Central memory CD4-positive, alpha-beta T cell (primary cell): Measurements from ENCODE around the gene PMVK.

Source experiments
- DNase-seq: peaks from one replicate; pipeline ENCODE4 v3.0.0; 2022

Gene PMVK

GRCh38 chr1:154966111-154966510, 29.6 kb upstream of the PMVK start:
- no peak for DNase-seq

DNA sequence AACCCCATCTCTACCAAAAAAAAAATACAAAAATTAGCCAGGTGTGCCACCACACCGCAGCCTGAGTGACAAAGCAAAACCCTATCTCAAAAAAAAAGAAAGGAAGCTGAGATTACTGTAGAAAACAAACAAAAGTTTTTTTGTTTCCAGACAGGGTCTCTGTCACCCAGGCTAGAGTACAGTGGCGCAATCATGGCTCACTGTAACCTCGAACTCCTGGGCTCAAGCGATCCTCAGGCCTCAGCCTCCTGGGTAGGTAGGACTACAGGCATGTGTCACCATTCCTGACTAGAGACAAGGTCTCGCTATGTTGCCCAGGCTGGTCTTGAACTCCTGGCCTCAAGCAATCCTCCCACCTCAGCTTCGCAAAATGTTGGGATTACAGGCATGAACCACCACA, 27.8 kb upstream of the PMVK start:
- DNase-seq = no peak

DNA sequence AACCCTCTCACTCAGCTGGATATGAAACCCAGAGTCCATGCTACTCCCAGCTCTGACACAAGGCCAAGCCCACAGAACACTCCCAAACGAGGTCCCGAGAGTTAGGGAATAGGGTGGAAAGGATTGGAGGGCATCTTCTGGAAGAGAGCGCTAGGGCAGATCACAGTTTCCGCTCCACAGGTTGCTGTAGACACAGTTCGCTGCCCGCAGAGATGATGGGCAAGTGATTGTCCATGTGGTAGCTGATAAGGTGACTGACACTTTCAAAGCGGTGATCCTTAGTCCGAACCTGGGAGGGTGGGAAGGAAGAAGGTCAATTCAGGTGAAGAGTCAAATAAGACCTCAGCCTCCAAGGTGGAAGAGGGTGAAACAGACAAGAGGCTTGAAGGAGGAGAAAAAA, 27.1 kb upstream of the PMVK start:
- DNase-seq = no peak

DNA sequence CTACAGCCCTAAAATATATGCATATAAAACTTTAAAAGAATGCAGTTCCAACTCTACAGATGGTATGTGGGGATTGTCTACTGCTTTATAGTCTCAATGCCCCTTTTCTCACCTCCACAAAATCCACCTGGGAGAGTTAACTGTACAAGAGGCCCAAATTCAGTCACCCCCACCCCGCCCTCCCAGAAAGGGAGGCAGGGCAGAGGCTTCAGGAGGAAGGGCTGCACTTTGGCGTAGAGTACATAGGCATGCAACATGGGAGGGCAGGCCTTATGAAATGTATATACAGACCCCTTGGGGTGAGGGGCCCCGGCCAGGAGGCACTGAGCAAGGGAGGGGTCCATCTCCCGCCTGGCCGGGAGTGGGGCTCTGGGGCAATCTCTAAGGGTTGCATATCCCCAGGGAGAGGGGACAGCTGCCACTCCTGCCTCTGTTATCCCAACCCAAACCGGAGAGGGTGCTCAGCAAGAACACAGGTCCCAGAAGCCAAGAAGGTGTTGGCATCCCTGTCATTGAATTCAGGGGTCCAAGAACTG, 26.3 kb upstream of the PMVK start:
- no peak for DNase-seq

DNA sequence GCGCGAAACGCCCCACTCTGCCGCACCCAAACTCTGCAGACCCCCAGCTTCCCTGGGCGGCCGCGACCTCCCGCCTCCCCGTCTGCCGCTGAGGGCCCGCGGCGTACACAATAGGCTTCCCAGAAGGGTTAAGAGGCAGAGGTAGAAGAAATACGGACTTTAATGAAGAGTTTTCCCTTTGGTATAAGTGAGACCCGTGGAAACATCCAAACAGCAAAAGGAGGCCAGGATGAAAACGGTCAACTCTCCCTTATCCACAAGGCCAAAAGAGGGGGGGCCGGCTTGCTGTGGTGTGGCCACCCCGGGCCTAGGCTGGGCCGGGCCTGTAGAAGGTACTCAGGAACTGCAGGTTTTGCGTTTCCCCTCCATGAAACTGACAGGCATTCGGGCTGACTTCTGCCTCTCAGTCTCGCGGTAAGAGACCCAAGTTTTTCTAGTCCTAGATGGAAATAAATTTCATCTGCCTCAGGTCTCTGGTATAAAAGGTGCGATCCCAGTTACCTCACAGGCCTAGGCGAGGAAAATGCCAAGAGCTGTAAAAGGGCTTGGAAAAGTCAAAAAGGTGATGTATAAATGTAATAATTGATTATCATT, 25.7 kb upstream of the PMVK start:
- no peak for DNase-seq

- peak; percentile 79 for DNase-seq
Observed at GRCh38 chr1:154961207-154962155, 25.0 kb upstream of the PMVK start, which contains the start of gene PYGO2. PYGO2 (minus strand) TSS chr1:154961782; CDS start chr1:154961576, 206 bp downstream.

GRCh38 chr1:154960446-154961136, 24.1 kb upstream of the PMVK start:
- no peak for DNase-seq

- DNase-seq = no peak
Observed at GRCh38 chr1:154959426-154959780, 22.9 kb upstream of the PMVK start.

DNA sequence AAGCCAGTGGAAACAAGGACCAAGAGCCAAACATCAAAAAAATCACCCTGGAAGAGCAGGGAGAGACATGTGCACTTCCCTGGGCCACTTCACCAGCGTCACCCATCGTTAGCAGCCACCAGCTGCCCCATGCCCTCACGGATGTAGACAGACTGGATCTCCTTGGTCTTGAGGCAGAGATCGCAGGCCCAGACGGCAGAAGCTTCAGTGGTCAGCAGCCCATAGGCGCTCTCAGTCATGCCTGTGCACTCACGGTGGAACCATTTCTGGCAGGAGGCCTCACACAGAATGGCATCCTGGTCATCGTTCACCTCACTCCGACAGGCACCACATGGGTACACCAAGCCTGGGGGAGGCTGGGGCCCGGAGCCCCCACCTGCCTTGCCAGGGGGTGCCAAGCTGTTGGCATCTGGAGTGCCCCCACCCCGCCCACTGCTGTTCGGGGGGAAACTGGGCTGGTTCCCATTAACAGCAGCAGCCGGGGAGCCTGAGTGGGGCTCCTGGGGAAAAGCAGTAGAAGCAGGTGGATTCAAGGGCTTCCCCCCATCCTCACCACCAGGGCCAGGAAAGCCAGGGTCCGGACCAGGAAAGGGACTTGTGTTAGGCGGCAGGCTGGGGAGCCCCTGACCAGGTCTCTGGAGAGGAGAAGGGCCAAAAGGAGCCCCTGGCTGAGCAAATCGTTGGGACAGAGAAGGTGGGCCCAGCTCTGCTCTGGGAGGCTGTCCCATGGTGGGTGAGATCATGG, 22.3 kb upstream of the PMVK start:
- DNase-seq = no peak

DNA sequence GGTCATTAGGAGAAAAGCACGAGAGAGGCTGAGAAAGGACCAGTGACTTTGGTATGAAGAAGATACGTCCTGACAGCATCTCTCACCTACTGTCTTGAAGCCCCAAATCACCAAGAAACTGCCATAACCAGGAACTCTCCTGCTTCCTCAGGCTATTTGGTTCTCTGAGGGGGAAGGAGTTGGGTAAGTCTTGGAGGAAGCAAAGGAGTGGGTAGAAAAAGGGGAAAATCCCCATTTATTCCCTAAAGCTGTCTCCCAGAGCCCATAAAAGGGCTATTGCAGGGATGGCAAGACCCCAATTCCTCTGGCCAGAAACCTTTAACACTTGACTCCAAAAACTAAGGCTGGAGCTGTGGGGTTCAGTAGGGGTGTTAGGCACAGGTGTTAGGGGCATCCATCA, 21.5 kb upstream of the PMVK start:
- no peak for DNase-seq

- no peak for DNase-seq
Observed at GRCh38 chr1:154957091-154957657, 20.7 kb upstream of the PMVK start.

- DNase-seq = no peak
Observed at GRCh38 chr1:154956544-154956941, 20.0 kb upstream of the PMVK start.

DNA sequence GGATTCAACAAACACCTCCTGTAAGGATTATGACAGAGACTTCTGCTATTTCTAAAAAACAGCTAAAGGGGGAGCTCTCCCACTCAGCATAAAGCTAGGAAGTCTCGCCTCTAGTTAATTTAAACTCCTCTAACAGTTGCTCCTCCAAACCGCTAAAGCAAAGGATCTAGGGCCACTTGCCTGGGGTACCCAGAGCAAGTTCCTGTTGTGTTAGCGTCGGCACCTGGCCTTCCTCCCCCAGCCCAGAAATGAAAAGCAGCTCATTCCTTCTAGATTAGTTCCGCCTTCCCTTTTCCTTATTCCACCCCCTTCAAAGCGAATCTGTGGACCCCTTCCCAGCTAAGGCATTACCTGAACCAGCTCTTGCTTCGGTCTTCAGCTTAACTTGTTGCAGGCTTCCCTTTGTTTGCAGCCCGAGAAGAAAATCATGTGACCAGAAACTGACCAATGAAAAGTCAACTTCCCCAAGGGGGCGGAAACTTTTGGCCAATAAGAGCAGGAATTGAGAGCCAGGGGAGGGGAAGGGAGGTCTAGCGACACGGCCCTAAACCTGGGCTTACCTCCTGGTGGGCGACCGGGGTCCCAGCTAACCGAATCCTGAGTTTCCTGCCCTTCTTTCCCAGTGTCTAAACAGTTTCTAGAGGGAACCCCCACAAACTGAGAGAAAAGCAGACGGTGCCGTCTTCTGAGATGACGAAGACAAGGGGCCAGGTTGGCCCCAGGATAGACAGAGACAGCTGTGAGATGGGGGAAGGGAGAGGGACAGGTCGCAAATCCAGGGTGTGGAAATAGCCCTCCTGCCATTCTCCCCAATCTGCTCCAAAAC, 19.4 kb upstream of the PMVK start, which contains the start of gene PBXIP1:
PBXIP1 (minus strand) TSS at position 382 of the 826 bp plus-strand sequence. CDS start 2,378 bp downstream, outside the sequence.
- DNase-seq = peak; percentile 92

GRCh38 chr1:154955039-154955717, 18.7 kb upstream of the PMVK start:
- peak; percentile 99 for DNase-seq

GRCh38 chr1:154954541-154954940, 18.0 kb upstream of the PMVK start:
- DNase-seq = no peak

- DNase-seq = no peak
Observed at GRCh38 chr1:154953611-154954038, 17.1 kb upstream of the PMVK start.

GRCh38 chr1:154952664-154953063, 16.1 kb upstream of the PMVK start:
- no peak for DNase-seq

DNA sequence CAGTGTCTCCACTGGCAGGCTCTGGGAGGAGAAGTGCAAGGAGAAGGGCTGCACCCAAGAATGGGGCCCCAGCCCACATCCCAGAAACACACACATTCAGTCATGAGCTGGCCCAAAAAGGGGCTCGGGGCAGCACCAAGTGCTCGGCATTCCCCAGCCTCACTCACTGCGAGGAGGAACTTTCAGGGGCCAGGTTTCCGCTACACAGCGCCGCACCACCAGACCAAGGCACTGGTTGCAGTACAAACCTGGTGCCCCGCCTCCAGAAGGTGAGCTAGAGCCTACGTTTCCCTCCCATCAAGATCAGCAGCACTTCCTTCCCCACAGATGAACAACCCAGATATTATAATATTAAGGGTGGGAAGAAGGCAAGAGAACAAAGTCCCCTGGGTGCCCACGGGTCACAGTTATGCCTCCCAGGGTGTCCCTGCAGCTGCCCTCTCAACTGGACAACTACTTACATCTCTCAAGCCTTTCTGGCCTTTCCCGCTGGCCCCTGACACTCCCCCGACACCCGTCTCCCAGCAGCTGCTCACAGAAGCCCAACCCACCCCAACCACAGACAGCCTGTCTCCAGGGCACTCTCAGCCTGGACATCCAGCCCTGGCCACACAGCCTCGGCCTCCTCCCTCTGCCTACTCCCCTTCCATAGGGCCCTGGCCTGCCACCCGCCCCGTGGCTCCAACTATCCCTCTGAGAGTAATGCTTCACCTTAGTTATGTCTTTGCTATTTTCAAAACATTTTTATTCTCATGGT, 15.6 kb upstream of the PMVK start:
- DNase-seq = peak; percentile 78

DNA sequence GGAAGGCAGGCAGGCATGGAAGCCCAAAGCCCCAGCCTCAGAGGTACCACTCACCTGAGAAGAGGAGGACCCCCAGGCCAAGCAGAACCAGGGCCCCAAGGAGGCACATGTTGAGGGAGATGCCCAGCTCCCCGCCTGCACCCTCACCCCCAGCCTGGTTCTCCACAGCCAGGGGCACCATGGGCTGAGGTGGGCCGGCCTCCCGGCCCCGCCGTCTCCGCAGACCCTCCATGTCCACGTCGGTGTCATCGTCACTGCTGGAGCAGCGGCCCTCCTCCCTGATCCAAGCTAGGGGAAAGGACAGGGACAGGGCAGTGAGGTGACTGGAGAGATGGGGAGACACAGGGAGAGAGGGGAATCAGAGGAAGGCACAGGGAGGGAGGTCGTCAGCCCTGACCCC, 11.6 kb upstream of the PMVK start:
- DNase-seq = no peak
